K562 (cell line): Measurements from ENCODE around the gene MPPED1. TPM values are rescaled to one million over a fixed set of nuclear protein-coding genes. Genes with fewer than 3 reads are reported as not detected.
A peak's percentile ranks its signal among the peaks of the same experiment; 100 is the strongest.

Source experiments
- ATAC-seq: fragments of 200-7000 bp; cut with Tn5 transposase; 3 replicates; pipeline ENCODE4 v1.9.1; 2020; ENCODE audit warnings: moderate library complexity
- BruUV-seq: library from RNA; stranded (reverse); fragments of 400-500 nt; replicated peaks from 2 replicates; lab custom pipeline; 2021; lab: Mats Ljungman, UMichigan
- CTCF ChIA-PET: fragments of 300-600 bp; formaldehyde crosslinking; extraction: SDS; loops from one replicate; lab custom pipeline; 2021; ENCODE audit warnings: low intra/inter-chr PET ratio; lab: Yijun Ruan, JAX
- POLR2A ChIA-PET: fragments of 300-600, 350-650 bp; sonication (Branson Sonifier 250); formaldehyde crosslinking; extraction: SDS; loops from one replicate; lab custom pipeline; 2021; ENCODE audit warnings: antibody characterized with exemption, inconsistent platforms; lab: Yijun Ruan, JAX
- DNase-seq, 4 experiments: peaks; one replicate each; pipeline versions ENCODE4 v3.0.0 to v3.0.0-alpha.2; 2011 to 2018; ENCODE audit warnings: low spot score in 3 of 4, mixed read lengths in 3 of 4; ENCODE audit errors: extremely low read depth in 1 of 4
- FAIRE-seq: peaks from 2 replicates; lab custom pipeline; 2011; peaks lifted over from hg19 to GRCh38; lab: Jason Lieb, UNC
- H2AFZ ChIP-seq: 2 replicates; pipeline ENCODE4 v1.6.0; 2011; ENCODE audit warnings: low read depth, low read length, control low read depth, inconsistent platforms
- H3K27ac ChIP-seq: fragments of 200-600 bp; 3 replicates; pipeline ENCODE4 v1.8.0; 2011; ENCODE audit warnings: low read depth, mild to moderate bottlenecking, control low read depth, inconsistent platforms, low read length, moderate library complexity, mixed read lengths; ENCODE audit errors: extremely low read depth
- H3K27me3 ChIP-seq, 2 experiments: fragments of 300-600 bp in 1 of 2; 2 replicates in 1 of 2; 3 replicates in 1 of 2; pipeline versions ENCODE4 v1.6.0 to v1.8.0; 2011; ENCODE audit warnings: inconsistent platforms in 2 of 2, low read length in 2 of 2, mild to moderate bottlenecking in 1 of 2, mixed read lengths in 1 of 2, moderate library complexity in 1 of 2; ENCODE audit not compliant: control insufficient read depth in 2 of 2, insufficient read depth in 2 of 2
- H3K36me3 ChIP-seq: fragments of 300-600 bp; 3 replicates; pipeline ENCODE4 v1.8.0; 2011; ENCODE audit warnings: mild to moderate bottlenecking, low read length, inconsistent platforms; ENCODE audit not compliant: control insufficient read depth, insufficient read depth
- H3K4me1 ChIP-seq, 2 experiments: fragments of 200-600 bp in 1 of 2; replicated peaks in 1 of 2; 2 replicates in 1 of 2; 3 replicates in 1 of 2; pipeline versions ENCODE4 v1.5.1 to v1.8.0; 2011; ENCODE audit warnings: inconsistent platforms in 2 of 2, low read length in 2 of 2, mild to moderate bottlenecking in 1 of 2, mixed read lengths in 1 of 2, moderate library complexity in 1 of 2; ENCODE audit not compliant: control insufficient read depth in 2 of 2, insufficient read depth in 2 of 2
- H3K4me2 ChIP-seq: 2 replicates; pipeline ENCODE4 v1.6.1; 2011; ENCODE audit warnings: low read length, control low read depth, inconsistent platforms, mixed read lengths; ENCODE audit not compliant: insufficient read depth
- H3K4me3 ChIP-seq: fragments of 200-600 bp; sonication (generic), shearing (Covaris generic); 2 replicates; pipeline ENCODE4 v1.5.1; 2016; ENCODE audit warnings: control low read depth, inconsistent platforms
- H3K79me2 ChIP-seq: fragments of 200-600 bp; 3 replicates; pipeline ENCODE4 v1.8.0; 2011; ENCODE audit warnings: low read length, inconsistent platforms; ENCODE audit not compliant: control insufficient read depth, insufficient read depth
- H3K9ac ChIP-seq, 2 experiments: 2 replicates each; pipeline versions ENCODE4 v1.6.0 to v1.6.1; 2011; ENCODE audit warnings: low read depth in 2 of 2, low read length in 2 of 2, control low read depth in 1 of 2, inconsistent platforms in 1 of 2, mild to moderate bottlenecking in 1 of 2, mixed read lengths in 1 of 2; ENCODE audit not compliant: insufficient read depth in 1 of 2
- H3K9me1 ChIP-seq: one replicate; pipeline ENCODE4 v1.6.0; 2011; ENCODE audit warnings: inconsistent platforms, mild to moderate bottlenecking, low read length, moderate library complexity; ENCODE audit not compliant: control insufficient read depth, insufficient read depth
- H3K9me3 ChIP-seq: replicated peaks from 2 replicates; pipeline ENCODE4 v1.5.1; 2011; ENCODE audit warnings: low read depth, low read length, inconsistent platforms; ENCODE audit not compliant: control insufficient read depth, insufficient read depth
- H4K20me1 ChIP-seq: replicated peaks from 2 replicates; pipeline ENCODE4 v1.6.1; 2011; ENCODE audit warnings: low read length, inconsistent platforms, mixed read lengths; ENCODE audit not compliant: control insufficient read depth, insufficient read depth
- ELF4 ChIP-seq: fragments of 450-650 bp; formaldehyde crosslinking; IDR thresholded peaks from 2 replicates; pipeline ENCODE4 v1.4.0; 2022; ENCODE audit warnings: missing genetic modification characterization
- HCFC1 ChIP-seq: IDR thresholded peaks from 2 replicates; pipeline ENCODE4 v1.6.1; 2012; ENCODE audit warnings: low read depth, low read length, improper control_type of control experiment
- RBM25 ChIP-seq: fragments of 200-400 bp; formaldehyde crosslinking; IDR thresholded peaks from 2 replicates; pipeline ENCODE4 v1.6.1; 2018; ENCODE audit warnings: low read length, low read depth, moderate library complexity; ENCODE audit not compliant: severe bottlenecking
- SRSF3 ChIP-seq: fragments of 200-400 bp; formaldehyde crosslinking; IDR thresholded peaks from 2 replicates; pipeline ENCODE4 v1.6.1; 2016; ENCODE audit warnings: mild to moderate bottlenecking, low read length, moderate library complexity; ENCODE audit not compliant: insufficient read depth
- ZFP36 ChIP-seq: fragments of 150-350 bp; IDR thresholded peaks from 2 replicates; pipeline ENCODE4 v1.6.1; 2018; ENCODE audit warnings: low read length, low read depth; ENCODE audit not compliant: partially characterized antibody
- ZNF561 ChIP-seq: fragments of 450-650 bp; formaldehyde crosslinking; conservative IDR thresholded peaks from 2 replicates; pipeline ENCODE4 v1.4.0; 2020; ENCODE audit warnings: mild to moderate bottlenecking, moderate library complexity
- WGBS: fragments of 100-300 bp; shearing (Covaris generic); methylation state at CpG from one replicate; pipeline ENCODE4 v1.1.6; 2016; ENCODE audit warnings: low coverage, mixed read lengths; ENCODE audit not compliant: insufficient coverage; ENCODE audit errors: missing lambda C conversion rate; 5-methylcytosine and 5-hydroxymethylcytosine counted together
- in situ Hi-C: fragments of 300-500 bp; cut with MboI; formaldehyde crosslinking; loops from 4 replicates; pipeline ENCODE4 v1.15.0; 2018; ENCODE audit warnings: inconsistent platforms, mixed read lengths
- intact Hi-C: fragments of 100-400 bp; cut with micrococcal nuclease; formaldehyde crosslinking; loops from 2 replicates; pipeline ENCODE4 v1.14.2; 2022
- polyA plus RNA-seq, 8 experiments: library from polyadenylated mRNA; depleted of rRNA in 4 of 8; stranded (reverse) in 5 of 8; unstranded in 3 of 8; fragments of >200 nt; fragmentation: Nextera tagmentation in 2 of 8; fragmentation: Illumina TruSeq in 1 of 8; extraction: Ambion mirVana in 2 of 8; extraction: Trizol in 1 of 8; gene quantifications; 2 replicates each; pipeline versions ENCODE4 v1.2.1 to v1.2.3, GENCODE V29; 2011 to 2014; ENCODE audit warnings: inconsistent platforms in 1 of 8, missing spikeins in 1 of 8
- total RNA-seq, 7 experiments: library from RNA; depleted of rRNA in 6 of 7; stranded (reverse); fragments of >200 nt in 6 of 7; fragmentation: Illumina TruSeq in 2 of 7; extraction: Trizol in 2 of 7; gene quantifications; 2 replicates each; pipeline versions ENCODE4 v1.2.1 to v1.2.3, GENCODE V29; 2011 to 2021; ENCODE audit warnings: low replicate concordance in 1 of 7
- TF ChIP-seq, protein P1 (sequence below): IDR thresholded peaks from 2 replicates; pipeline ENCODE4 v1.6.1; 2012; ENCODE audit warnings: low read depth, low read length, improper control_type of control experiment, borderline replicate concordance
- TF ChIP-seq, protein P2 (sequence below): fragments of 450-650 bp; IDR thresholded peaks from 2 replicates; pipeline ENCODE4 v1.6.1; 2017; ENCODE audit warnings: antibody characterized with exemption, mild to moderate bottlenecking

MPPED1 gene
- total and polyA plus RNA-seq, 9 of the 15 experiments (the other 6 are each of a cell fraction or from before 2014, with no cell fraction given): not detected

DNA sequence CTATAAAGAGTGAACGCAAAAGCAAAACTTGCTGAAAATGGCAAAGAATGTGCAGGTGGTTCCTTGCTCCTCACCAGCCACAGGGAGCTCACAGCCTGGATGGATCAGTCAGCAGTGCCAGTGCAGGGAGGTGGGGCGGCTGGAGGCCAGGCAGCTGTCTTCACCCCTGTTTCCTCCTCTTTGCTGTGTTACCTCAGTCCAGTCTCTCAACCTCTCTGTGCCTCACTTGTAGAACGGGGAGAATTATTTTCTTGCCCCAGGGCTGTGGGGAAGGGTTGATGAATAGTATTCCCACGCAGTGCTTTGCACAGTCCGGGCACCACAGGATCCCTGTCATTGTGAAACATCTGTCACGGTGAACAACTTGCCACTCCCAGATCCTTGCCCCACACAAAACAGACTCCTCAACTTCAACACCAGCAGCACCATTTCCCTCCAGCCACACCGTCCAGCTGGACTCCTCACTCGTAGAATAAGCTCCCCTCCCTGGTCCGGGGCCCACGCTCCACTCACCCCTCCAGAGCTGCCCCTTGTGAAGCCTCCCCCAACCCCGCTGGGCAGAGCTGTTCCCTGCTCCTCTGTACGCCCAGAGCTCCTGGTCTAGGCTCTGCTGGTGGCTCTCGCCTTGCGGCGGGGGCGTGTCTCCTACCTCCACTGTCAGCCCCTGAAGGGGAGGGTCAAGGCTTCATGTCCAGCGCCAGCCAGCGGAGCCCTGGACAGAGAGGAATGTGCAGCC lies 27.7 kb downstream of the MPPED1 start:
- intact Hi-C loops (no loop called here), in situ Hi-C loops (no loop called here)
- H3K27ac ChIP-seq: no peak overlapping the region
- H2AFZ ChIP-seq: no peak overlapping the region
- H3K79me2 ChIP-seq: no peaks in the 10 kb centered on the region
- ATAC-seq (no peak; the same call in 2 of the 3 replicates), FAIRE-seq (no peak), DNase-seq (no peak)
- under 1% methylated on average over 16 of the region's 18 CpGs for WGBS
- ChIA-PET POLR2A (interaction anchor here (0.6 kb wide), 1 partner anchor 17 kb away, joined by 4 read pairs; no protein-coding TSS in a partner anchor), CTCF (no interaction called here)
- no peak overlapping the region for H3K9ac ChIP-seq
- TF ChIP-seq RBM25 (peak; percentile 72), SRSF3 (no peak), ZFP36 (peak; percentile 68)
- no TSS peak for BruUV-seq
- H3K9me1 ChIP-seq: no peaks in the 10 kb centered on the region
- no peaks in the 10 kb centered on the region for H3K36me3 ChIP-seq
- H3K4me3 ChIP-seq: no peak overlapping the region
- peaks cover 0 to 22% of the 10 kb centered on the region in 2 experiments; a peak in 1 of 5 replicates for H3K27me3 ChIP-seq
- no peaks in the 10 kb centered on the region for H4K20me1 ChIP-seq
- no peaks in the 10 kb centered on the region for H3K9me3 ChIP-seq
- no peak overlapping the region for H3K4me2 ChIP-seq
- H3K4me1 ChIP-seq: no peaks in the 10 kb centered on the region; a peak in 1 of 5 replicates

DNA sequence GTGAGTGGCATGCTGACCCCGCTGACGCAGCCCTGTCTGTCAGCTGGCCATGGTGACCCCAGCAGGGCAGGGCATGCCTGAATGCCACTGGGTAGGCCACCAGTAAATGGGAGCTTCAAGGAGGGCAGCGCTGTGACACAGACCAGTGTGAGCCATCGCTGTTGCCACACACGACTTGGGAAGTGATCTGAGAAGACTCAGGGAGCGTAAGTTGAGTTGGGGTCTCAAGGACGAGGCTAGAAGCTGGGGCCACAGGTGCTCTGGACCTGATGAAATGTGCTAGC lies 28.2 kb downstream of the MPPED1 start:
- ATAC-seq (no peak), DNase-seq (no peak), FAIRE-seq (no peak)
- Histone ChIP-seq H3K27ac (no peak overlapping the region), H3K4me3 (no peak overlapping the region), H2AFZ (no peak overlapping the region), H3K4me1 (no peaks in the 10 kb centered on the region; a peak in 1 of 5 replicates), H3K36me3 (no peaks in the 10 kb centered on the region), H4K20me1 (no peaks in the 10 kb centered on the region), H3K9ac (no peak overlapping the region), H3K27me3 (peaks cover 0 to 16% of the 10 kb centered on the region in 2 experiments; a peak in 1 of 5 replicates), H3K9me3 (no peaks in the 10 kb centered on the region), H3K9me1 (no peaks in the 10 kb centered on the region), H3K4me2 (no peak overlapping the region), H3K79me2 (no peaks in the 10 kb centered on the region)
- TF ChIP-seq HCFC1: no peak
- no peak for TF ChIP-seq ZNF561 (CRISPR knock-in tag)
- TF ChIP-seq, protein P1, sequence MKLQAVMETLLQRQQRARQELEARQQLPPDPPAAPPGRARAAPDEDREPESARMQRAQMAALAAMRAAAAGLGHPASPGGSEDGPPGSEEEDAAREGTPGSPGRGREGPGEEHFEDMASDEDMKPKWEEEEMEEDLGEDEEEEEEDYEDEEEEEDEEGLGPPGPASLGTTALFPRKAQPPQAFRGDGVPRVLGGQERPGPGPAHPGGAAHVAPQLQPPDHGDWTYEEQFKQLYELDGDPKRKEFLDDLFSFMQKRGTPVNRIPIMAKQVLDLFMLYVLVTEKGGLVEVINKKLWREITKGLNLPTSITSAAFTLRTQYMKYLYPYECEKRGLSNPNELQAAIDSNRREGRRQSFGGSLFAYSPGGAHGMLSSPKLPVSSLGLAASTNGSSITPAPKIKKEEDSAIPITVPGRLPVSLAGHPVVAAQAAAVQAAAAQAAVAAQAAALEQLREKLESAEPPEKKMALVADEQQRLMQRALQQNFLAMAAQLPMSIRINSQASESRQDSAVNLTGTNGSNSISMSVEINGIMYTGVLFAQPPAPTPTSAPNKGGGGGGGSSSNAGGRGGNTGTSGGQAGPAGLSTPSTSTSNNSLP: no peak
- TF ChIP-seq ELF4 (CRISPR knock-in tag): no peak
- TF ChIP-seq, protein P2, sequence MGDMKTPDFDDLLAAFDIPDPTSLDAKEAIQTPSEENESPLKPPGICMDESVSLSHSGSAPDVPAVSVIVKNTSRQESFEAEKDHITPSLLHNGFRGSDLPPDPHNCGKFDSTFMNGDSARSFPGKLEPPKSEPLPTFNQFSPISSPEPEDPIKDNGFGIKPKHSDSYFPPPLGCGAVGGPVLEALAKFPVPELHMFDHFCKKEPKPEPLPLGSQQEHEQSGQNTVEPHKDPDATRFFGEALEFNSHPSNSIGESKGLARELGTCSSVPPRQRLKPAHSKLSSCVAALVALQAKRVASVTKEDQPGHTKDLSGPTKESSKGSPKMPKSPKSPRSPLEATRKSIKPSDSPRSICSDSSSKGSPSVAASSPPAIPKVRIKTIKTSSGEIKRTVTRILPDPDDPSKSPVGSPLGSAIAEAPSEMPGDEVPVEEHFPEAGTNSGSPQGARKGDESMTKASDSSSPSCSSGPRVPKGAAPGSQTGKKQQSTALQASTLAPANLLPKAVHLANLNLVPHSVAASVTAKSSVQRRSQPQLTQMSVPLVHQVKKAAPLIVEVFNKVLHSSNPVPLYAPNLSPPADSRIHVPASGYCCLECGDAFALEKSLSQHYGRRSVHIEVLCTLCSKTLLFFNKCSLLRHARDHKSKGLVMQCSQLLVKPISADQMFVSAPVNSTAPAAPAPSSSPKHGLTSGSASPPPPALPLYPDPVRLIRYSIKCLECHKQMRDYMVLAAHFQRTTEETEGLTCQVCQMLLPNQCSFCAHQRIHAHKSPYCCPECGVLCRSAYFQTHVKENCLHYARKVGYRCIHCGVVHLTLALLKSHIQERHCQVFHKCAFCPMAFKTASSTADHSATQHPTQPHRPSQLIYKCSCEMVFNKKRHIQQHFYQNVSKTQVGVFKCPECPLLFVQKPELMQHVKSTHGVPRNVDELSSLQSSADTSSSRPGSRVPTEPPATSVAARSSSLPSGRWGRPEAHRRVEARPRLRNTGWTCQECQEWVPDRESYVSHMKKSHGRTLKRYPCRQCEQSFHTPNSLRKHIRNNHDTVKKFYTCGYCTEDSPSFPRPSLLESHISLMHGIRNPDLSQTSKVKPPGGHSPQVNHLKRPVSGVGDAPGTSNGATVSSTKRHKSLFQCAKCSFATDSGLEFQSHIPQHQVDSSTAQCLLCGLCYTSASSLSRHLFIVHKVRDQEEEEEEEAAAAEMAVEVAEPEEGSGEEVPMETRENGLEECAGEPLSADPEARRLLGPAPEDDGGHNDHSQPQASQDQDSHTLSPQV: no peak
- no TSS peak for BruUV-seq
- in situ Hi-C loops: no loop called here
- 0% methylated on average over 6 of the region's 7 CpGs for WGBS
- intact Hi-C loops: no loop called here
- CTCF ChIA-PET: no interaction called here
- POLR2A ChIA-PET: no interaction called here
